Small intestine (tissue), 7 donors: Measurements from ENCODE around the gene VPS8. TPM values are rescaled to one million over a fixed set of nuclear protein-coding genes. Genes with fewer than 3 reads are reported as not detected.
A peak's percentile ranks its signal among the peaks of the same experiment; 100 is the strongest.

ENCODE experiments used
- DNase-seq, 2 donors: peaks; one replicate each; pipeline versions ENCODE4 v3.0.0 to v3.0.0-alpha.2; 2013
- FAIRE-seq: peaks from 2 replicates; lab custom pipeline; 2012; peaks lifted over from hg19 to GRCh38; lab: Jason Lieb, UNC
- H3K27ac ChIP-seq, 3 donors: one replicate each; pipeline ENCODE4 v1.5.1; 2013; ENCODE audit warnings: low read length in 2 of 3, mild to moderate bottlenecking in 2 of 3, control low read depth in 1 of 3, inconsistent platforms in 1 of 3, low read depth in 1 of 3, moderate library complexity in 1 of 3
- H3K27me3 ChIP-seq, 3 donors: one replicate each; pipeline ENCODE4 v1.6.1; 2013; ENCODE audit warnings: low read length in 3 of 3, inconsistent platforms in 1 of 3; ENCODE audit not compliant: control insufficient read depth in 3 of 3, insufficient read depth in 3 of 3
- H3K36me3 ChIP-seq, 3 donors: one replicate each; pipeline ENCODE4 v1.6.1; 2013; ENCODE audit warnings: low read length in 3 of 3, inconsistent platforms in 1 of 3, low read depth in 1 of 3, mild to moderate bottlenecking in 1 of 3, moderate library complexity in 1 of 3; ENCODE audit not compliant: control insufficient read depth in 3 of 3, insufficient read depth in 2 of 3
- H3K4me1 ChIP-seq, 3 donors: one replicate each; pipeline ENCODE4 v1.6.1; 2013; ENCODE audit warnings: low read length in 2 of 3, inconsistent platforms in 1 of 3, low read depth in 1 of 3, mild to moderate bottlenecking in 1 of 3, moderate library complexity in 1 of 3; ENCODE audit not compliant: control insufficient read depth in 3 of 3, insufficient read depth in 2 of 3
- H3K4me3 ChIP-seq, 3 donors: one replicate each; pipeline ENCODE4 v1.5.1; 2013; ENCODE audit warnings: low read length in 3 of 3, control low read depth in 1 of 3, inconsistent platforms in 1 of 3, low read depth in 1 of 3, mild to moderate bottlenecking in 1 of 3, moderate library complexity in 1 of 3
- H3K9me3 ChIP-seq, 2 donors: one replicate each; pipeline ENCODE4 v1.6.1; 2013; ENCODE audit warnings: low read depth in 1 of 2, low read length in 1 of 2; ENCODE audit not compliant: control insufficient read depth in 2 of 2, insufficient read depth in 1 of 2
- WGBS, 3 donors: extraction: QIAGEN DNeasy Blood & Tissue Kit; methylation state at CpG; one replicate each; pipeline ENCODE4 v1.1.7; 2013; 5-methylcytosine and 5-hydroxymethylcytosine counted together
- polyA plus RNA-seq, 4 donors: library from polyadenylated mRNA; stranded (reverse) in 3 of 4; unstranded in 1 of 4; fragments of 200-250 nt in 3 of 4; fragments of 120-200 nt in 1 of 4; gene quantifications; one replicate each; pipeline versions ENCODE4 v1.2.1 to v1.2.3, GENCODE V29; 2013
- donor health status: healthy with polysubstance abuse.
- donor health status: control.
- donor health status: control.
- donor health status: Bipolar disorder and iron deficiency.
- donor health status: healthy.

VPS8 gene
- polyA plus RNA-seq, 4 donors = 7.8 to 32.5 (median 9.2) TPM

DNA sequence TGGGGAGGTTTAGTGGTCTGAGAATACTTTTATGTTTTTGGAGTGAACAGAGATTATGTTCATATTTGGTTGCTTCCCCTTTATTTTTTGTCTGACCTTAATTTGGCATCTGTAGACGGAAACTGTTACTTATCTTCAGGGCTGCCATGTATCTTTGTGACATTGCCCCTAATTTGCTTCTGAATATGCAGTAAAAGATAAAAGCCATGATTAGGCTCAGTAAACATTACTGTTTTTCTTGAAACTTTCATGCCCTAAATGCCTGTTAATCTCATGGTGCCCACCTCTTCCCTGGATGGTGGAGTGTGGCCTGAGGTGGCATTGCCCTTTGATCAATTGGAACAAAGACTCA lies 234.2 kb downstream of the VPS8 start:
- H3K27ac ChIP-seq = peak overlapping the region in 2 of 3 donors; percentile 81 to 83
- WGBS, 3 donors = 5 to 43% (median 14%) methylated on average over 1 of the region's 1 CpG
- peak in 1 of 2 donors; percentile 45 for DNase-seq

DNA sequence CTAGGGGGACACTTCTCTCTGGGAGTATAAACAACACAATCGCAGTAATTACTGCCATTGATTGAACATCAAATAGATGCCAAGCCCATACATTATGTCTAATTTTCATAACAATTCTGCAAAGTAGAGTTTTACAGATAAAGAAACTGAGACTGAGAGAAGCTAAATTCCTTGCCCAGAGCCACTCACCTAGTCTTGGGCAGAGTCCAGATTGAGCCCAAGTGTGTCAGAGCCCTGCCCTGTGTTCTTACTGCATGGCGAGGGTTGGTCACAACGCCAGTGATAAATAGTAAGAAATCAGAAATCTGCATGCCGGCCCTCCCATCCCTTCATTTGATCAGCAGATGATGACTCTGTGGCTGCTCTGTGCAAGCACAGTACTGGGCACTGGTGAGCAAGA lies 234.6 kb downstream of the VPS8 start:
- Histone ChIP-seq H3K36me3 (peaks cover 0 to 37% (median 4%) of the 10 kb centered on the region in 3 donors), H3K4me1 (peaks cover 1 to 34% (median 11%) of the 10 kb centered on the region in 3 donors), H3K4me3 (no peak overlapping the region), H3K27me3 (no peaks in the 10 kb centered on the region), H3K27ac (peak overlapping the region in 2 of 3 donors; percentile 81 to 83), H3K9me3 (no peaks in the 10 kb centered on the region)
- WGBS, 3 donors = 29 to 58% (median 49%) methylated on average over 4 of the region's 4 CpGs
- DNase-seq = peak; percentile 42 to 83
- no peak for FAIRE-seq

More for the DNA sequence above, 234.2 kb downstream of the VPS8 start:
- no peak for FAIRE-seq
- no peak overlapping the region for H3K4me3 ChIP-seq
- no peaks in the 10 kb centered on the region for H3K27me3 ChIP-seq
- no peaks in the 10 kb centered on the region for H3K9me3 ChIP-seq
- peaks cover 1 to 34% (median 11%) of the 10 kb centered on the region in 3 donors for H3K4me1 ChIP-seq
- H3K36me3 ChIP-seq = peaks cover 0 to 34% (median 4%) of the 10 kb centered on the region in 3 donors

DNA sequence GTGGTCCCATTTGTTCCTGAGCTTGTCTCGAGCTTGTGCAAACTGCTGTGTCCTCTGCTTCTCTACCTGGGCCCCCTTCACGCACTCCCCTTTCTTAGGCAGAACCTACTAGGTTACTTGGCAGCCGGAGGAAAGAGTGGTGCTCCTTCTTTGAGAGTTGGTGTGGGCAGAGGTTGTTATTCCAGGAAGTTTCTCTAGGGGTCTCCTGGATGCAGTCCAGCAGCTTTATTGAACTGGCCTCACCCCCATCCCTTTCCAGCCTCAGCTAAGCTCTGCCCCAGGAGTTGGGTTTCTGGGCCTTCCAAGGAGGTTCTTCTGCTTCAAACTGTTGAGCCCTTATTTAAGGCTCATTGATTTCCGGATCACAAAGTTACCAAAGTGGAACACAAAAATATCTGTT lies 237.7 kb downstream of the VPS8 start:
- WGBS, 3 donors = 92 to 97% (median 96%) methylated on average over 4 of the region's 4 CpGs
- peaks cover 1 to 28% (median 11%) of the 10 kb centered on the region in 3 donors for H3K4me1 ChIP-seq
- no peaks in the 10 kb centered on the region for H3K27me3 ChIP-seq
- H3K36me3 ChIP-seq = peaks cover 4 to 47% (median 4%) of the 10 kb centered on the region in 3 donors
- no peak overlapping the region for H3K27ac ChIP-seq
- no peak for FAIRE-seq
- DNase-seq = no peak
- H3K9me3 ChIP-seq = no peaks in the 10 kb centered on the region
- no peak overlapping the region for H3K4me3 ChIP-seq

DNA sequence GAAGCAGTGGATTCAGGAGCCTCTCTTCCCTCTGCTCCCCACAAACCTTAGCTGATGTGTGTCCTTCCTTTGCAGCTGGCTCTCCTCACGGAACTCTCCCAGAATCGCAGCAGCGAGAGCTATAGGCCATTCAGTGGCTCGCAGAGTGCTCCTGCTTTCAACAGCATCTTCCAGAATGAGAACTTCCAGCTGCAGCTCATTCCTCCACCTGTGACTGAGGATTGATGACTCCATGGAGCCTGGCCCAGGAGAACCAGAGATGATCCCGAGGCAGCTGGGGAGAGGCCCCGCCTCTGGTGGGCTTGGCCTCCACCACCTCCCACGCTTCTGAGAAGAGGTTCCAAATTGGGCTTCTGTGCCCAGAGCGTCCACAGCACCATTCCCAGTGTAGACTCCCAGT lies 239.8 kb downstream of the VPS8 start:
- Histone ChIP-seq H3K4me3 (no peak overlapping the region), H3K27ac (no peak overlapping the region), H3K4me1 (peaks cover 0 to 13% (median 5%) of the 10 kb centered on the region in 3 donors), H3K27me3 (no peaks in the 10 kb centered on the region), H3K36me3 (peaks cover 4 to 52% (median 4%) of the 10 kb centered on the region in 3 donors), H3K9me3 (peaks cover 0 to 5% of the 10 kb centered on the region in 2 donors)
- 82 to 97% (median 87%) methylated on average over 8 of the region's 8 CpGs for WGBS, 3 donors
- DNase-seq (no peak), FAIRE-seq (no peak)

DNA sequence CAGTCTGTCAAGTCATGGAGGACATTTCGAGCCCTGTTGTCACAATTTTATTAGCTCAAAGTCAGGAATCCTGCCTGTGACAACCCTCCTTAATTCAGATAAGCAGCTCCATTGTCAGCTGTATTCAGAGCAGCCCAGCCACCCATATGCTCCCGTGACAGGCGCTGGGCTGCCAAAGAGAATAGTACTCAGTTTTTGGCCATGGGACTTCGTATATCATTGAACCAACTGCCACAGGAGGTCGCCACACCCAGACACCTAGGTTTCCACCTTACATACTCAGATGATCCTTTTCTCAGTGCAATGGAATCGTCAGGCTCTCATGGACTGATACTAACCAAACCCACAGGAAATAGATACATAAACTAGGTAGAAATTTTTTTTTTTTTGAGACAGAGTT lies 240.7 kb downstream of the VPS8 start:
- Histone ChIP-seq H3K27me3 (no peaks in the 10 kb centered on the region), H3K36me3 (peaks cover 4 to 52% (median 4%) of the 10 kb centered on the region in 3 donors), H3K9me3 (peaks cover 0 to 9% of the 10 kb centered on the region in 2 donors), H3K4me1 (peaks cover 0 to 4% (median 0%) of the 10 kb centered on the region in 3 donors), H3K27ac (no peak overlapping the region), H3K4me3 (no peak overlapping the region)
- WGBS, 3 donors = 82 to 91% (median 89%) methylated on average over 6 of the region's 6 CpGs
- DNase-seq (no peak), FAIRE-seq (no peak)

DNA sequence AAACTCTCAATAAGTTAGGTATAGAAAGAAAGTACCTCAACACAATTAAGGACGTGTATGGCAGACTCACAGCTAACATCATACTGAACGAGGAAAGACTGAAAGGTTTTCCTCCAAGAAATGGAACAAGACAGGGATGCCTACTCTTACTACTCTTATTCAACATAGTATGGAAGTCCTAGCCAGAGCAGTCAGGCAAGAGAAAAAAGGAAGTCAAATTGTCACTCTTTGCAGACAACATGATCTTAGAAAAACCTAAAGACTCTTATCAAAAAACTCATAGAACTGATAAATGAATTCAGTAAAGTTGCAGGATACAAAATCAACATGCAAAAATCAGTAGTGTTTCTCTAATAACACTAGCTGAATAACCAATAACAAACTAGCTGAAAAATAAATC lies 244.9 kb downstream of the VPS8 start:
- no peaks in the 10 kb centered on the region for H3K27me3 ChIP-seq
- peaks cover 0 to 14% (median 2%) of the 10 kb centered on the region in 3 donors for H3K36me3 ChIP-seq
- WGBS, 3 donors = 94 to 97% (median 95%) methylated on average over 2 of the region's 2 CpGs
- no peaks in the 10 kb centered on the region for H3K4me1 ChIP-seq
- H3K27ac ChIP-seq = no peak overlapping the region
- H3K9me3 ChIP-seq = peaks cover 0 to 17% of the 10 kb centered on the region in 2 donors
- FAIRE-seq (no peak), DNase-seq (no peak)
- H3K4me3 ChIP-seq = no peak overlapping the region

DNA sequence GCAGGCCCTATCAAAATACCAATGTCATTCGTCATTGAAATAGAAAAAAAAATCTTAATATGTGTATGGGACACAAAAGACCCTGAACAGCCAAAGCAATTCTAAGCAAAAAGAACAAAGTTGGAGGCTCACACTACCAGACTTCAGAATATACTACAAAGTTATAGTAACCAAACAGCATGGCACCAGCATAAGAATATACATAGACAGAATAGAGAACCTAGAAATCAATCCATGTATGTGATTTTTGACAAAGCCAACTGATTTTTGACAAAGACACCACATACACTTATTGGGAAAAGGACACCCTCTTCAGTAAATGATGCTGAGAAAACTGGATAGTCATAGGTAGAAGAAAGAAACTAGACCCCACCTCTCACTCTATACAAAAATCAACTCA lies 245.9 kb downstream of the VPS8 start:
- no peak overlapping the region for H3K27ac ChIP-seq
- FAIRE-seq (no peak), DNase-seq (no peak)
- H3K36me3 ChIP-seq = peaks cover 0 to 6% (median 0%) of the 10 kb centered on the region in 3 donors
- no peaks in the 10 kb centered on the region for H3K27me3 ChIP-seq
- peaks cover 0 to 17% of the 10 kb centered on the region in 2 donors for H3K9me3 ChIP-seq
- H3K4me3 ChIP-seq = no peak overlapping the region
- H3K4me1 ChIP-seq = no peaks in the 10 kb centered on the region
- 83 to 100% (median 96%) methylated on average over 1 of the region's 1 CpG for WGBS, 3 donors

DNA sequence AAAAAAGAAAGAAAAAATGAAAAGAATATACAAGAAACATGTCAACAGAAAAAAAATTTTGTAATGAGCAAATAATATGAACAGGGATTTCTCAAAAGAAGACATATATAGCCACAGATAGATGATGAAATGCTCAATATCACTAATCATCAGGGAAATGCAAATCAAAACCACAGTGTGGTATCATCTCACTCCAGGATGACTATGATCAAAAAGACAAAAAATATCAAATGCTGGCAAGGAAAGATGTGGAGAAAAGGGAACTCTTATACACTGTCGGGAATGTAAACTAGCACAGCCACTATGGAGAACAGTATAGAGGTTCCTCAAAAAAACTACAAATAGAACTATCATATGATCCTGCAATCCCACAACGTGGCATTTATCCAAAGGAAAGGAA lies 246.8 kb downstream of the VPS8 start:
- FAIRE-seq (no peak), DNase-seq (no peak)
- H3K27ac ChIP-seq = no peak overlapping the region
- peaks cover 0 to 6% (median 0%) of the 10 kb centered on the region in 3 donors for H3K36me3 ChIP-seq
- no peak overlapping the region for H3K4me3 ChIP-seq
- peaks cover 0 to 17% of the 10 kb centered on the region in 2 donors for H3K9me3 ChIP-seq
- H3K4me1 ChIP-seq = no peaks in the 10 kb centered on the region
- H3K27me3 ChIP-seq = no peaks in the 10 kb centered on the region
- 50 to 55% (median 53%) methylated on average over 2 of the region's 2 CpGs for WGBS, 3 donors

DNA sequence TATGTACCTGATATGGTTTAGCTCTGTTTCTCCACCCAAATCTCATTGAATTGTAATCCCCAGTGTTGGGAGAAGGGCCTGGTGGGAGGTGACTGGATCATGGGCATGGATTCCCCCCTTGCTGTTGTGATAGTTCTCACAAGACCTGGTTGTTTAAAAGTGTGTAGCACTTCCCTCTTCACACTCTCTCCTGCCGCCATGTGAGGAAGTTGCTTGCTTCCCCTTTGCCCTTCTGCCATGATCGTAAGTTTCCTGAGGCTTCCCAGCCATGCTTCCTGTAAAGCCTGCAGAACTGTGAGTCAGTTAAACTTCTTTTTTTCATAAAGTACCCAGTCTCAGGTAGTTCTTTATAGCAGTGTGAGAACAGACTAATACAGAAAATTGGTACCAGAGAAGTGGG lies 247.8 kb downstream of the VPS8 start:
- Histone ChIP-seq H3K4me3 (no peak overlapping the region), H3K36me3 (peaks cover 0 to 6% (median 0%) of the 10 kb centered on the region in 3 donors), H3K27me3 (no peaks in the 10 kb centered on the region), H3K4me1 (no peaks in the 10 kb centered on the region), H3K9me3 (peaks cover 0 to 17% of the 10 kb centered on the region in 2 donors), H3K27ac (no peak overlapping the region)
- 65 to 85% (median 77%) methylated on average over 2 of the region's 2 CpGs for WGBS, 3 donors
- FAIRE-seq = no peak
- no peak for DNase-seq
